ENCODE measurements around the gene MCM8. TPM values are rescaled to one million over a fixed set of nuclear protein-coding genes. Genes with fewer than 3 reads are reported as not detected.

Gene MCM8
- total and polyA plus RNA-seq, 9 of the 15 experiments (the other 6 are each of a cell fraction or from before 2014, with no cell fraction given), result 4.5 to 43.8 (median 25.4) TPM

DNA sequence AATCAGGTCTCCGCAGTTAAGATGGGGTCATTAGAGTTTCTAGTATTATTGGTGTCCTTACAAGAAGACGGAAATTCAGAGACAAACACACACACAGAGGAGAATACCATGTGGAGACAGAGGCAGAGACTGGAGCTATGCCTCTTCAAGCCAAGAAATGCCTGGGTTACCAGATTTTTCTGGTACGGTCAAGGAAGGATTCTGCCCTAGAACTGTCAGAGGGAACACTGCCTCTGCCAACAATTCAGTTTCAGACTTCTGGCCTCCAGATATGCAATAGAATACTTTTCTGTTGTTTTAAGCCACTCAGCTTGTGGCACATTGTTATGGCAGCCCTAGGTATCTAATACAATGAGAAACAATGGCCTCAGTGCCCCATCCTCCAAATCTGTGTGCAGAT lies 19.0 kb upstream of the MCM8 start:
- CTCF ChIA-PET (ENCODE audit: low intra/inter-chr PET ratio), result no interaction called here
- no peaks in the 10 kb centered on the region for H3K36me3 ChIP-seq (ENCODE audit: control insufficient read depth, insufficient read depth, low read length)
- TF ChIP-seq POLR2H (tag; IDR thresholded peaks at IDR 0.05; ENCODE audit: low read depth), result no peak
- no peak for TF ChIP-seq ZNF354B (CRISPR knock-in tag; IDR thresholded peaks at IDR 0.05)
- TF ChIP-seq, protein P1, sequence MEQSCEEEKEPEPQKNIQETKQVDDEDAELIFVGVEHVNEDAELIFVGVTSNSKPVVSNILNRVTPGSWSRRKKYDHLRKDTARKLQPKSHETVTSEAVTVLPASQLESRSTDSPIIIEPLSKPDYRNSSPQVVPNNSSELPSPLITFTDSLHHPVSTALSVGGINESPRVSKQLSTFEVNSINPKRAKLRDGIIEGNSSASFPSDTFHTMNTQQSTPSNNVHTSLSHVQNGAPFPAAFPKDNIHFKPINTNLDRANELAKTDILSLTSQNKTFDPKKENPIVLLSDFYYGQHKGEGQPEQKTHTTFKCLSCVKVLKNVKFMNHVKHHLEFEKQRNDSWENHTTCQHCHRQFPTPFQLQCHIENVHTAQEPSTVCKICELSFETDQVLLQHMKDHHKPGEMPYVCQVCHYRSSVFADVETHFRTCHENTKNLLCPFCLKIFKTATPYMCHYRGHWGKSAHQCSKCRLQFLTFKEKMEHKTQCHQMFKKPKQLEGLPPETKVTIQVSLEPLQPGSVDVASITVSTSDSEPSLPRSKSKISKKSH (CRISPR knock-in tag; IDR thresholded peaks at IDR 0.05), result no peak
- no peak for TF ChIP-seq TSC22D4 (tag; IDR thresholded peaks at IDR 0.05)
- no peak for TF ChIP-seq U2AF2 (optimal IDR thresholded peaks at IDR 0.05; ENCODE audit: low read depth, low read length)
- no peak for TF ChIP-seq NFRKB (IDR thresholded peaks at IDR 0.05; ENCODE audit: low read depth)
- TF ChIP-seq CBFA2T2 (conservative IDR thresholded peaks at IDR 0.05), result no peak
- TF ChIP-seq, protein P2, sequence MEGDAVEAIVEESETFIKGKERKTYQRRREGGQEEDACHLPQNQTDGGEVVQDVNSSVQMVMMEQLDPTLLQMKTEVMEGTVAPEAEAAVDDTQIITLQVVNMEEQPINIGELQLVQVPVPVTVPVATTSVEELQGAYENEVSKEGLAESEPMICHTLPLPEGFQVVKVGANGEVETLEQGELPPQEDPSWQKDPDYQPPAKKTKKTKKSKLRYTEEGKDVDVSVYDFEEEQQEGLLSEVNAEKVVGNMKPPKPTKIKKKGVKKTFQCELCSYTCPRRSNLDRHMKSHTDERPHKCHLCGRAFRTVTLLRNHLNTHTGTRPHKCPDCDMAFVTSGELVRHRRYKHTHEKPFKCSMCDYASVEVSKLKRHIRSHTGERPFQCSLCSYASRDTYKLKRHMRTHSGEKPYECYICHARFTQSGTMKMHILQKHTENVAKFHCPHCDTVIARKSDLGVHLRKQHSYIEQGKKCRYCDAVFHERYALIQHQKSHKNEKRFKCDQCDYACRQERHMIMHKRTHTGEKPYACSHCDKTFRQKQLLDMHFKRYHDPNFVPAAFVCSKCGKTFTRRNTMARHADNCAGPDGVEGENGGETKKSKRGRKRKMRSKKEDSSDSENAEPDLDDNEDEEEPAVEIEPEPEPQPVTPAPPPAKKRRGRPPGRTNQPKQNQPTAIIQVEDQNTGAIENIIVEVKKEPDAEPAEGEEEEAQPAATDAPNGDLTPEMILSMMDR (IDR thresholded peaks at IDR 0.05 in 2 of 3, conservative IDR thresholded peaks at IDR 0.05 in 1 of 3; ENCODE audit: insufficient read depth in 2 of 3, low read depth in 1 of 3, low read length in 3 of 3), result no peak
- TF ChIP-seq HSF4 (CRISPR knock-in tag; IDR thresholded peaks at IDR 0.05; ENCODE audit: borderline replicate concordance), result no peak
- no peak for TF ChIP-seq TRIM24 (IDR thresholded peaks at IDR 0.05)
- no peak for TF ChIP-seq ZNF124 (CRISPR knock-in tag; IDR thresholded peaks at IDR 0.05)
- no peak for TF ChIP-seq MYBL2 (IDR thresholded peaks at IDR 0.05; ENCODE audit: low read depth)
- TF ChIP-seq MYBL2 (CRISPR knock-in tag; IDR thresholded peaks at IDR 0.05; ENCODE audit: borderline replicate concordance), result no peak
- TF ChIP-seq, protein P3, sequence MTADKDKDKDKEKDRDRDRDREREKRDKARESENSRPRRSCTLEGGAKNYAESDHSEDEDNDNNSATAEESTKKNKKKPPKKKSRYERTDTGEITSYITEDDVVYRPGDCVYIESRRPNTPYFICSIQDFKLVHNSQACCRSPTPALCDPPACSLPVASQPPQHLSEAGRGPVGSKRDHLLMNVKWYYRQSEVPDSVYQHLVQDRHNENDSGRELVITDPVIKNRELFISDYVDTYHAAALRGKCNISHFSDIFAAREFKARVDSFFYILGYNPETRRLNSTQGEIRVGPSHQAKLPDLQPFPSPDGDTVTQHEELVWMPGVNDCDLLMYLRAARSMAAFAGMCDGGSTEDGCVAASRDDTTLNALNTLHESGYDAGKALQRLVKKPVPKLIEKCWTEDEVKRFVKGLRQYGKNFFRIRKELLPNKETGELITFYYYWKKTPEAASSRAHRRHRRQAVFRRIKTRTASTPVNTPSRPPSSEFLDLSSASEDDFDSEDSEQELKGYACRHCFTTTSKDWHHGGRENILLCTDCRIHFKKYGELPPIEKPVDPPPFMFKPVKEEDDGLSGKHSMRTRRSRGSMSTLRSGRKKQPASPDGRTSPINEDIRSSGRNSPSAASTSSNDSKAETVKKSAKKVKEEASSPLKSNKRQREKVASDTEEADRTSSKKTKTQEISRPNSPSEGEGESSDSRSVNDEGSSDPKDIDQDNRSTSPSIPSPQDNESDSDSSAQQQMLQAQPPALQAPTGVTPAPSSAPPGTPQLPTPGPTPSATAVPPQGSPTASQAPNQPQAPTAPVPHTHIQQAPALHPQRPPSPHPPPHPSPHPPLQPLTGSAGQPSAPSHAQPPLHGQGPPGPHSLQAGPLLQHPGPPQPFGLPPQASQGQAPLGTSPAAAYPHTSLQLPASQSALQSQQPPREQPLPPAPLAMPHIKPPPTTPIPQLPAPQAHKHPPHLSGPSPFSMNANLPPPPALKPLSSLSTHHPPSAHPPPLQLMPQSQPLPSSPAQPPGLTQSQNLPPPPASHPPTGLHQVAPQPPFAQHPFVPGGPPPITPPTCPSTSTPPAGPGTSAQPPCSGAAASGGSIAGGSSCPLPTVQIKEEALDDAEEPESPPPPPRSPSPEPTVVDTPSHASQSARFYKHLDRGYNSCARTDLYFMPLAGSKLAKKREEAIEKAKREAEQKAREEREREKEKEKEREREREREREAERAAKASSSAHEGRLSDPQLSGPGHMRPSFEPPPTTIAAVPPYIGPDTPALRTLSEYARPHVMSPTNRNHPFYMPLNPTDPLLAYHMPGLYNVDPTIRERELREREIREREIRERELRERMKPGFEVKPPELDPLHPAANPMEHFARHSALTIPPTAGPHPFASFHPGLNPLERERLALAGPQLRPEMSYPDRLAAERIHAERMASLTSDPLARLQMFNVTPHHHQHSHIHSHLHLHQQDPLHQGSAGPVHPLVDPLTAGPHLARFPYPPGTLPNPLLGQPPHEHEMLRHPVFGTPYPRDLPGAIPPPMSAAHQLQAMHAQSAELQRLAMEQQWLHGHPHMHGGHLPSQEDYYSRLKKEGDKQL (CRISPR knock-in tag; IDR thresholded peaks at IDR 0.05; ENCODE audit: borderline replicate concordance), result no peak
- no peak for TF ChIP-seq ADNP (tag; IDR thresholded peaks at IDR 0.05)
- no peak for TF ChIP-seq SUPT5H (IDR thresholded peaks at IDR 0.05)
- no peaks in the 10 kb centered on the region for H3K9me1 ChIP-seq (ENCODE audit: control insufficient read depth, insufficient read depth, low read length)
- H3K27me3 ChIP-seq (ENCODE audit: control insufficient read depth in 2 of 2, insufficient read depth in 2 of 2, low read length in 2 of 2), result peaks cover 0 to 11% of the 10 kb centered on the region in 2 experiments; a peak in 2 of 5 replicates
- no peak overlapping the region for H3K4me3 ChIP-seq
- H3K4me2 ChIP-seq (ENCODE audit: insufficient read depth, low read length), result no peak overlapping the region
- no TSS peak for BruUV-seq (replicated peaks)
- in situ Hi-C loops (cut with MboI) (loop anchor here (5.0 kb wide), 1 partner anchor 404 kb away; no protein-coding TSS in a partner anchor), intact Hi-C loops (cut with micrococcal nuclease) (no loop called here)
- no peaks in the 10 kb centered on the region for H3K79me2 ChIP-seq (ENCODE audit: control insufficient read depth, insufficient read depth, low read length)
- no peaks in the 10 kb centered on the region for H3K4me1 ChIP-seq (replicated peaks in 1 of 2; ENCODE audit: control insufficient read depth in 2 of 2, insufficient read depth in 2 of 2, low read length in 2 of 2)
- DNase-seq (ENCODE audit: extremely low read depth in 1 of 4, low spot score in 3 of 4) (no peak), FAIRE-seq (no peak), ATAC-seq (no peak)
- WGBS (ENCODE audit: insufficient coverage, low coverage, missing lambda C conversion rate), result 3% methylated on average over 3 of the region's 3 CpGs
- no peaks in the 10 kb centered on the region for H3K9me3 ChIP-seq (replicated peaks; ENCODE audit: control insufficient read depth, insufficient read depth, low read depth, low read length)
- POLR2A ChIA-PET, result no interaction called here
- H2AFZ ChIP-seq (ENCODE audit: low read depth, low read length), result no peak overlapping the region
- no peak overlapping the region for H3K27ac ChIP-seq (ENCODE audit: extremely low read depth, low read depth, low read length)
- no peaks in the 10 kb centered on the region for H4K20me1 ChIP-seq (replicated peaks; ENCODE audit: control insufficient read depth, insufficient read depth, low read length)
- H3K9ac ChIP-seq (ENCODE audit: insufficient read depth in 1 of 2, low read depth in 2 of 2, low read length in 2 of 2), result no peak overlapping the region
